HepG2 (cell line): ENCODE measurements around the gene GNPNAT1. TPM values are rescaled to one million over a fixed set of nuclear protein-coding genes. Genes with fewer than 3 reads are reported as not detected.
A peak's percentile ranks its signal among the peaks of the same experiment; 100 is the strongest.
"Not testable (repeated sequence)": the region's sequence is repeated elsewhere in the genome, so short reads cannot be mapped to it uniquely, and the experiment has no call there.

Experiments used
- ATAC-seq: fragments of 200-7000 bp; cut with Tn5 transposase; 3 replicates; pipeline ENCODE4 v1.9.1; 2020; ENCODE audit warnings: mild to moderate bottlenecking, moderate library complexity
- BruUV-seq: library from RNA; stranded (reverse); fragments of 400-500 nt; replicated peaks from 2 replicates; lab custom pipeline; 2021; lab: Mats Ljungman, UMichigan
- CTCF ChIA-PET: fragments of 300-600 bp; formaldehyde crosslinking; extraction: SDS; loops from one replicate; lab custom pipeline; 2021; ENCODE audit warnings: low total read pairs, inconsistent platforms, low intra/inter-chr PET ratio; lab: Yijun Ruan, JAX
- POLR2A ChIA-PET: fragments of 350-600 bp; sonication (Branson Sonifier 250); formaldehyde crosslinking; loops from one replicate; lab custom pipeline; 2020; ENCODE audit warnings: antibody characterized with exemption, inconsistent platforms; lab: Yijun Ruan, JAX
- DNase-seq: peaks from one replicate; pipeline ENCODE4 v3.0.0-alpha.2; 2015; ENCODE audit warnings: low spot score
- FAIRE-seq: peaks from 3 replicates; lab custom pipeline; 2011; peaks lifted over from hg19 to GRCh38; lab: Jason Lieb, UNC
- H2AFZ ChIP-seq: one replicate; pipeline ENCODE4 v1.6.1; 2011; ENCODE audit warnings: low read length, inconsistent platforms
- H3K27ac ChIP-seq: fragments of 300-600 bp; 3 replicates; pipeline ENCODE4 v1.8.0; 2011; ENCODE audit warnings: mixed run types, mild to moderate bottlenecking, mixed read lengths, low read length, inconsistent platforms; ENCODE audit not compliant: insufficient read depth; ENCODE audit errors: extremely low read length
- H3K27me3 ChIP-seq, 2 experiments: fragments of 200-600 bp in 1 of 2; 2 replicates in 1 of 2; 3 replicates in 1 of 2; pipeline versions ENCODE4 v1.6.0 to v1.8.0; 2011; ENCODE audit warnings: low read length in 2 of 2, mild to moderate bottlenecking in 2 of 2, moderate library complexity in 2 of 2, inconsistent platforms in 1 of 2; ENCODE audit not compliant: insufficient read depth in 2 of 2, control insufficient read depth in 1 of 2
- H3K36me3 ChIP-seq, 2 experiments: fragments of 200-600 bp in 1 of 2; replicated peaks in 1 of 2; 2 replicates in 1 of 2; 3 replicates in 1 of 2; pipeline versions ENCODE4 v1.5.1 to v1.8.0; 2011; ENCODE audit warnings: low read length in 2 of 2, inconsistent platforms in 1 of 2; ENCODE audit not compliant: insufficient read depth in 2 of 2, control insufficient read depth in 1 of 2
- H3K4me1 ChIP-seq: 2 replicates; pipeline ENCODE4 v1.5.1; 2012; ENCODE audit warnings: low read length, inconsistent platforms; ENCODE audit not compliant: insufficient read depth
- H3K4me2 ChIP-seq: 2 replicates; pipeline ENCODE4 v1.6.0; 2011; ENCODE audit warnings: low read depth, low read length, inconsistent platforms
- H3K4me3 ChIP-seq, 3 experiments: fragments of 200-600 bp in 1 of 3; sonication (generic), shearing (Covaris generic) in 1 of 3; replicated peaks in 1 of 3; 2 replicates each; pipeline ENCODE4 v1.5.1; 2011 to 2016; ENCODE audit warnings: low read length in 3 of 3, inconsistent platforms in 2 of 3, low read depth in 2 of 3, mild to moderate bottlenecking in 2 of 3, control low read depth in 1 of 3, mixed read lengths in 1 of 3; ENCODE audit not compliant: insufficient read depth in 1 of 3
- H3K79me2 ChIP-seq: one replicate; pipeline ENCODE4 v1.6.1; 2011; ENCODE audit warnings: low read length, inconsistent platforms; ENCODE audit not compliant: insufficient read depth
- H3K9ac ChIP-seq: 2 replicates; pipeline ENCODE4 v1.6.0; 2011; ENCODE audit warnings: mild to moderate bottlenecking, low read depth, low read length, inconsistent platforms; ENCODE audit not compliant: insufficient read depth
- H3K9me3 ChIP-seq: 2 replicates; pipeline ENCODE4 v1.5.1; 2012; ENCODE audit warnings: mild to moderate bottlenecking, low read length
- H4K20me1 ChIP-seq: 2 replicates; pipeline ENCODE4 v1.6.0; 2011; ENCODE audit warnings: inconsistent platforms, mild to moderate bottlenecking, low read length, moderate library complexity; ENCODE audit not compliant: insufficient read depth
- GLMP ChIP-seq: sonication (generic); formaldehyde crosslinking; IDR thresholded peaks from 2 replicates; pipeline ENCODE4 v1.9.0; 2021; ENCODE audit warnings: missing genetic modification reagents, mild to moderate bottlenecking, borderline replicate concordance
- ZNF121 ChIP-seq: sonication (generic); formaldehyde crosslinking; IDR thresholded peaks from 2 replicates; pipeline ENCODE4 v1.5.0; 2020; ENCODE audit warnings: mild to moderate bottlenecking, missing genetic modification reagents
- WGBS: methylation state at CpG from one replicate; pipeline ENCODE4 v1.1.6; 2017; ENCODE audit warnings: low lambda C conversion rate; 5-methylcytosine and 5-hydroxymethylcytosine counted together
- in situ Hi-C: cut with HindIII; loops from 2 replicates; pipeline ENCODE4 v1.10.0; 2017; ENCODE audit warnings: low pct_unique_long_range_greater_than_20kb; ENCODE audit not compliant: extremely low pct_ligation_motif_present
- intact Hi-C: fragments of 100-400 bp; cut with micrococcal nuclease; formaldehyde crosslinking; loops from one replicate; pipeline ENCODE4 v1.10.0; 2022; ENCODE audit not compliant: unreplicated experiment
- polyA plus RNA-seq, 8 experiments: library from polyadenylated mRNA; depleted of rRNA in 3 of 8; stranded (reverse) in 7 of 8; unstranded in 1 of 8; fragments of >200 nt; fragmentation: Illumina TruSeq in 4 of 8; extraction: Trizol in 4 of 8; gene quantifications; 2 replicates each; pipeline versions ENCODE4 v1.2.1 to v1.2.3, GENCODE V29; 2011 to 2016; ENCODE audit warnings: low read depth in 4 of 8, missing spikeins in 1 of 8, mixed read lengths in 1 of 8; ENCODE audit not compliant: insufficient read depth in 1 of 8
- total RNA-seq, 5 experiments: library from RNA; depleted of rRNA; stranded (reverse); fragments of >200 nt; fragmentation: Illumina TruSeq; extraction: Trizol; gene quantifications; 2 replicates each; pipeline ENCODE4 v1.2.3, GENCODE V29; 2016; ENCODE audit warnings: low read depth in 1 of 5

GNPNAT1 gene
- total and polyA plus RNA-seq, 2 of the 13 experiments (the other 11 are each of a cell fraction or from before 2014, with no cell fraction given) = 38.3 to 54.9 TPM

GRCh38 chr14:52762923-52763322 lies 28.5 kb downstream of the GNPNAT1 start:
- H3K27me3 ChIP-seq, in situ Hi-C loops, POLR2A ChIA-PET, intact Hi-C loops, H3K4me3 ChIP-seq, H3K27ac ChIP-seq, H4K20me1 ChIP-seq, H3K4me1 ChIP-seq, H3K79me2 ChIP-seq, ATAC-seq, FAIRE-seq, DNase-seq, H2AFZ ChIP-seq, BruUV-seq, CTCF ChIA-PET, H3K9ac ChIP-seq, H3K4me2 ChIP-seq, H3K9me3 ChIP-seq: not testable (repeated sequence)
- 93% methylated on average over 4 of the region's 4 CpGs for WGBS
- peaks cover 6 to 33% of the 10 kb centered on the region in 2 experiments; a peak in 4 of 5 replicates for H3K36me3 ChIP-seq

DNA sequence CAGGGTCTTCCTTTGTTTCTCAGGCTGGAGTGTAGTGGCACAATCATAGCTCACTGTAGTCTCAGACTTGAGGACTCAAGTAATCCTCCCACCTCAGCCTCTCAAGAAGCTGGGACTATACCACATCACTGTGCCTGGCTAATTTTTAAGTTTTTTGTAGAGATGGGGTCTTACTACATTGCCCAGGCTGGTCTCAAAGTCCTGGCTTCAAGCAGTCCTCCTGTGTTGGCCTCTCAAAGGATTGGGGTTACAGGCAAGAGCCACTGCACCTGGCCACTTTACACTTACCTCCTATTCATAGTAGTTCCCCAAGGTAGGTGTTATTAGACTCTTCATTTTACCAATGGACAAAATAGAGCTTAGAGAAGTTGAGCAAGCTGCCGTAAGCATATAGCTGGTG lies 32.3 kb downstream of the GNPNAT1 start:
- WGBS = 100% methylated on average over 1 of the region's 1 CpG
- no peak overlapping the region for H3K27ac ChIP-seq
- no peak overlapping the region for H2AFZ ChIP-seq
- ATAC-seq (no peak), DNase-seq (no peak), FAIRE-seq (no peak)
- intact Hi-C loops = no loop called here
- no TSS peak for BruUV-seq
- in situ Hi-C loops = no loop called here
- peaks cover 34% of the 10 kb centered on the region for H3K4me1 ChIP-seq
- CTCF ChIA-PET = no interaction called here
- no peak for TF ChIP-seq GLMP (CRISPR knock-in tag)
- TF ChIP-seq ZNF121 (CRISPR knock-in tag) = peak; percentile 77
- POLR2A ChIA-PET = interaction anchor here (0.7 to 1.1 kb wide), 2 partner anchors 9 to 37 kb away, joined by 3 read pairs; no protein-coding TSS in a partner anchor
- no peak overlapping the region for H3K9ac ChIP-seq
- no peaks in the 10 kb centered on the region for H3K9me3 ChIP-seq
- H3K36me3 ChIP-seq = peaks cover 2 to 12% of the 10 kb centered on the region in 2 experiments; a peak in 4 of 5 replicates
- H3K27me3 ChIP-seq = no peaks in the 10 kb centered on the region
- H3K4me3 ChIP-seq = no peak overlapping the region
- no peaks in the 10 kb centered on the region for H4K20me1 ChIP-seq
- H3K79me2 ChIP-seq = peaks cover 3% of the 10 kb centered on the region
- no peak overlapping the region for H3K4me2 ChIP-seq
